Activated CD8-positive, alpha-beta T cell treated with anti-CD3 and anti-CD28 coated beads for 36 hours (primary cell): ENCODE data around the gene IQCK. TPM values are rescaled to one million over a fixed set of nuclear protein-coding genes. Genes with fewer than 3 reads are reported as not detected.

Source experiments
- ATAC-seq: fragments of 200-7000 bp; cut with Tn5 transposase; one replicate; pipeline ENCODE4 v1.10.0; 2021; ENCODE audit warnings: mild to moderate bottlenecking, moderate library complexity
- CTCF ChIA-PET: fragments of 350-600 bp; sonication (Branson Sonifier 250); formaldehyde crosslinking; loops from one replicate; lab custom pipeline; 2021; ENCODE audit warnings: antibody characterized with exemption; lab: Charles Lee
- POLR2A ChIA-PET: fragments of 350-600 bp; sonication (Branson Sonifier 250); formaldehyde crosslinking; loops from one replicate; lab custom pipeline; 2021; ENCODE audit warnings: antibody characterized with exemption; lab: Charles Lee
- DNase-seq: peaks from one replicate; pipeline ENCODE4 v3.0.0-alpha.2; 2020
- H3K27ac Mint-ChIP-seq: one replicate; pipeline ENCODE4 v1.8.0; 2021; ENCODE audit warnings: mild to moderate bottlenecking, mixed read lengths
- H3K27me3 Mint-ChIP-seq: one replicate; pipeline ENCODE4 v1.8.0; 2021; ENCODE audit warnings: mixed read lengths
- H3K36me3 Mint-ChIP-seq: one replicate; pipeline ENCODE4 v1.8.0; 2021; ENCODE audit warnings: low read depth, mixed read lengths
- H3K4me1 Mint-ChIP-seq: one replicate; pipeline ENCODE4 v1.8.0; 2021; ENCODE audit warnings: low read depth, mixed read lengths
- H3K4me3 Mint-ChIP-seq: one replicate; pipeline ENCODE4 v1.8.0; 2021; ENCODE audit warnings: mild to moderate bottlenecking, moderate library complexity, mixed read lengths
- H3K9me3 Mint-ChIP-seq: one replicate; pipeline ENCODE4 v1.8.0; 2021; ENCODE audit warnings: mixed read lengths
- intact Hi-C: fragments of 100-400 bp; cut with micrococcal nuclease; formaldehyde crosslinking; loops from one replicate; pipeline ENCODE4 v1.10.0; 2022
- total RNA-seq, 2 experiments: library from RNA; stranded (reverse); gene quantifications; one replicate each; pipeline ENCODE4 v1.2.3, GENCODE V29; 2021
- TF ChIP-seq, protein P1 (sequence below): fragments of 200-600 bp; IDR thresholded peaks from one replicate; pipeline ENCODE4 v1.8.0; 2022; ENCODE audit warnings: antibody characterized with exemption, mild to moderate bottlenecking

IQCK gene
- total RNA-seq, 2 experiments from 2014 or later: 1.7 to 3.5 TPM

DNA sequence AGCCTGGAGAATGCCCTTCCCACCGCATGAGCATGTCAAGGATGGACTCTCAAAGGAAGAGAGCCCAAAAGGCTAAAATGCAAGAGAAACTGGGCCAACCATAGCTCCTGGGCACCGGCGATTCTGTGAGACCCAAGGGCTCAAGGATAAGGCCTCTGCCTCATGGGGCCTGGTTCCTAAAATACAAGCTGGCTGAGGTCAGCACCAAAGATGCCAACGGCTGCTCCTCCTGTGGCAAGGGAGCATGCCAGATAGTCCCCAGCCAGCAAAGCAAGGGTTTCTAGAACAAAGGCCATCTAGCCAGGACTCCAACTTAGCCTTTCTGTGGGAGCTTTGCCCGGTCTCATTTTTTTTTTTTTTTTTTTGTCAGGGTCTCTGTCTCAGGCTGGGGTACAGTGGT, 146.5 kb downstream of the IQCK start:
- H3K4me3 Mint-ChIP-seq: no peak overlapping the region
- H3K27me3 Mint-ChIP-seq: no peaks in the 10 kb centered on the region
- ATAC-seq (no peak), DNase-seq (no peak)
- no peak overlapping the region for H3K27ac Mint-ChIP-seq
- intact Hi-C loops: no loop called here
- ChIA-PET POLR2A (no interaction called here), CTCF (no interaction called here)
- H3K4me1 Mint-ChIP-seq: no peaks in the 10 kb centered on the region
- TF ChIP-seq, protein P1, sequence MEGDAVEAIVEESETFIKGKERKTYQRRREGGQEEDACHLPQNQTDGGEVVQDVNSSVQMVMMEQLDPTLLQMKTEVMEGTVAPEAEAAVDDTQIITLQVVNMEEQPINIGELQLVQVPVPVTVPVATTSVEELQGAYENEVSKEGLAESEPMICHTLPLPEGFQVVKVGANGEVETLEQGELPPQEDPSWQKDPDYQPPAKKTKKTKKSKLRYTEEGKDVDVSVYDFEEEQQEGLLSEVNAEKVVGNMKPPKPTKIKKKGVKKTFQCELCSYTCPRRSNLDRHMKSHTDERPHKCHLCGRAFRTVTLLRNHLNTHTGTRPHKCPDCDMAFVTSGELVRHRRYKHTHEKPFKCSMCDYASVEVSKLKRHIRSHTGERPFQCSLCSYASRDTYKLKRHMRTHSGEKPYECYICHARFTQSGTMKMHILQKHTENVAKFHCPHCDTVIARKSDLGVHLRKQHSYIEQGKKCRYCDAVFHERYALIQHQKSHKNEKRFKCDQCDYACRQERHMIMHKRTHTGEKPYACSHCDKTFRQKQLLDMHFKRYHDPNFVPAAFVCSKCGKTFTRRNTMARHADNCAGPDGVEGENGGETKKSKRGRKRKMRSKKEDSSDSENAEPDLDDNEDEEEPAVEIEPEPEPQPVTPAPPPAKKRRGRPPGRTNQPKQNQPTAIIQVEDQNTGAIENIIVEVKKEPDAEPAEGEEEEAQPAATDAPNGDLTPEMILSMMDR: no peak
- H3K36me3 Mint-ChIP-seq: no peaks in the 10 kb centered on the region
- H3K9me3 Mint-ChIP-seq: no peaks in the 10 kb centered on the region

DNA sequence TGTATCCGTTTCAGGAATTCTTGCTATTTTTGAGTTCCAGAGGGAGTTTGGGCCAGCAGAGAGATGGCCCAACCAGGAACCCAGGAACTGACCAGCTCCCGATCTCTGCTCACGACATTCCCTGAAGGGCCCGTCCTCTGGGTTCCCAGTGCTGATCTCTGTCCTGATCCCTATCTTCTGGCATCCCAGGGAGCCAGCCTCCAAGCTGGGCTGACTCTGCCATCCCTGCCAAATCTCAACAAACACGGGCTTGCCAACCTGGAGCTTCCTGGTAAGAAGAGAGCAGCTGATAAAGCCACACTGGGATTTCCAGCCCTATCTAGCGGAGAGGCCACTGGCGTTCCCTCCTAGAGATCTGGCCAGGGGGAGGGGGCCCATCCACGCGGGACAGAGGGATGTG, 150.3 kb downstream of the IQCK start:
- H3K36me3 Mint-ChIP-seq: no peaks in the 10 kb centered on the region
- no peaks in the 10 kb centered on the region for H3K9me3 Mint-ChIP-seq
- H3K4me1 Mint-ChIP-seq: no peaks in the 10 kb centered on the region
- no peaks in the 10 kb centered on the region for H3K27me3 Mint-ChIP-seq
- CTCF ChIA-PET: no interaction called here
- H3K4me3 Mint-ChIP-seq: no peak overlapping the region
- intact Hi-C loops: no loop called here
- no peak overlapping the region for H3K27ac Mint-ChIP-seq
- DNase-seq: no peak
- TF ChIP-seq, protein P1: no peak
- POLR2A ChIA-PET: no interaction called here
- no peak for ATAC-seq

GRCh38 chr16:19871721-19872120, 153.7 kb downstream of the IQCK start:
- Mint-ChIP-seq H3K27me3 (no peaks in the 10 kb centered on the region), H3K4me1 (no peaks in the 10 kb centered on the region), H3K9me3 (no peaks in the 10 kb centered on the region), H3K4me3 (no peak overlapping the region), H3K27ac (no peak overlapping the region), H3K36me3 (no peaks in the 10 kb centered on the region)
- ATAC-seq (no peak), DNase-seq (no peak)
- ChIA-PET CTCF (interaction anchor here (1.0 to 1.6 kb wide), 2 partner anchors 36 to 270 kb away, joined by 3 read pairs; no protein-coding TSS in a partner anchor), POLR2A (no interaction called here)
- TF ChIP-seq, protein P1: no peak
- intact Hi-C loops: no loop called here

- Mint-ChIP-seq H3K4me1 (no peaks in the 10 kb centered on the region), H3K9me3 (no peaks in the 10 kb centered on the region), H3K27ac (no peak overlapping the region), H3K4me3 (no peak overlapping the region), H3K27me3 (no peaks in the 10 kb centered on the region), H3K36me3 (no peaks in the 10 kb centered on the region)
- ATAC-seq (no peak), DNase-seq (no peak)
- intact Hi-C loops: no loop called here
- TF ChIP-seq, protein P1: no peak
- ChIA-PET CTCF (interaction anchor here (1.0 to 1.6 kb wide), 2 partner anchors 35 to 271 kb away, joined by 3 read pairs; no protein-coding TSS in a partner anchor), POLR2A (no interaction called here)
Observed at GRCh38 chr16:19872179-19872863, 154.2 kb downstream of the IQCK start.

DNA sequence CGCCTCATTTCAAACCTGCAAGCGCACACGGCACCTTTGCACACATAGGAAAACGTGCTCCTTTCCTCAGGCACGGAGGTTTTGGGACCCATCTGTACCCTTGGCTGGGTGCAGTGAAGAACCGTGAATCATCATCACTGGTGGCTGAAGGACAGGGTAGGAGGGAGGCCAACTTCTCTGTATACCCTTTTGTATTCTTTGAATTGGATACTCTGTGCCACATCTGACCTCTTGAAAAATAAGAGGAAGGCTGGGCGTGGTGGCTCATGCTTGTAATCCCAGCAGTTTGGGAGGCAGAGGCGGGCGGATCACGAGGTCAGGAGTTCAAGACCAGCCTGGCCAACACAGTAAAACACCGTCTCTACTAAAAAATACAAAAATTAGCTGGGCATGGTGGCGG, 154.9 kb downstream of the IQCK start:
- H3K9me3 Mint-ChIP-seq: no peaks in the 10 kb centered on the region
- ChIA-PET POLR2A (no interaction called here), CTCF (no interaction called here)
- H3K4me1 Mint-ChIP-seq: no peaks in the 10 kb centered on the region
- no peaks in the 10 kb centered on the region for H3K27me3 Mint-ChIP-seq
- intact Hi-C loops: no loop called here
- TF ChIP-seq, protein P1: no peak
- H3K4me3 Mint-ChIP-seq: no peak overlapping the region
- DNase-seq (no peak), ATAC-seq (no peak)
- H3K36me3 Mint-ChIP-seq: no peaks in the 10 kb centered on the region
- no peak overlapping the region for H3K27ac Mint-ChIP-seq
